ENCODE measurements around the gene VPS26B. TPM values are rescaled to one million over a fixed set of nuclear protein-coding genes. Genes with fewer than 3 reads are reported as not detected.
A peak's percentile ranks its signal among the peaks of the same experiment; 100 is the strongest.
"Not testable (repeated sequence)": the region's sequence is repeated elsewhere in the genome, so short reads cannot be mapped to it uniquely, and the experiment has no call there.

The VPS26B gene
- total and polyA plus RNA-seq, 2 experiments from 2014 or later: 10.1 to 29.1 TPM

- TF ChIP-seq ZNF462 (CRISPR knock-in tag; IDR thresholded peaks at IDR 0.05): no peak
- no peak for TF ChIP-seq EZH2phosphoT487 (IDR thresholded peaks at IDR 0.05; ENCODE audit: unreplicated experiment)
- TF ChIP-seq REST (IDR thresholded peaks at IDR 0.05; ENCODE audit: unreplicated experiment): no peak
- TF ChIP-seq ZNF114 (CRISPR knock-in tag; IDR thresholded peaks at IDR 0.05): no peak
- TF ChIP-seq CREB1 (CRISPR knock-in tag; IDR thresholded peaks at IDR 0.05; ENCODE audit: low read depth): no peak
- no peak for TF ChIP-seq CTCF (conservative IDR thresholded peaks at IDR 0.05; ENCODE audit: low read depth in 2 of 2)
- TF ChIP-seq ZNF331 (CRISPR knock-in tag; IDR thresholded peaks at IDR 0.05; ENCODE audit: low read depth): no peak
- no peak for TF ChIP-seq STAT1 (IDR thresholded peaks at IDR 0.05; ENCODE audit: unreplicated experiment)
- no peak for TF ChIP-seq EZH2 (IDR thresholded peaks at IDR 0.05; ENCODE audit: low read depth, unreplicated experiment)
- no peak for TF ChIP-seq NANOG (IDR thresholded peaks at IDR 0.05; ENCODE audit: borderline replicate concordance)
- no peak for TF ChIP-seq ETS1 (IDR thresholded peaks at IDR 0.05)
- TF ChIP-seq JUNB (IDR thresholded peaks at IDR 0.05; ENCODE audit: unreplicated experiment): no peak
Observed at GRCh38 chr11:134254433-134255183, 30.1 kb downstream of the VPS26B start (continued).

- Histone ChIP-seq H3K4me3 (peak overlapping the region; percentile 65; the same call in 1 of the 2 replicates), H4K20me1 (replicated peaks; ENCODE audit: insufficient read depth) (peaks cover 18% of the 10 kb centered on the region), H3K79me2 (replicated peaks; ENCODE audit: insufficient read depth) (peaks cover 55% of the 10 kb centered on the region), H3K4me2 (peak overlapping the region; percentile 94), H3K4me1 (ENCODE audit: insufficient read depth) (peaks cover 24% of the 10 kb centered on the region), H3K36me3 (ENCODE audit: insufficient read depth) (peaks cover 29% of the 10 kb centered on the region)
- not testable (repeated sequence) for DNase-seq (ENCODE audit: low spot score); H3K9me3 Mint-ChIP-seq; H3K27me3 Mint-ChIP-seq (ENCODE audit: insufficient read depth, low read depth, poor library complexity); H3K27ac Mint-ChIP-seq; H3K9me2 ChIP-seq (ENCODE audit: insufficient read depth); H2AFZ ChIP-seq; ATAC-seq; H3K27ac ChIP-seq (ENCODE audit: low read depth); H3K27me3 ChIP-seq (ENCODE audit: insufficient read depth); H3F3A ChIP-seq (replicated peaks; ENCODE audit: low read depth)
- Mint-ChIP-seq H3K36me3 (ENCODE audit: low read depth) (peaks cover 46% of the 10 kb centered on the region), H3K4me3 (peak overlapping the region; percentile 81), H3K4me1 (peaks cover 26% of the 10 kb centered on the region)
Observed at GRCh38 chr11:134255184-134255561, 30.7 kb downstream of the VPS26B start.
